ENCODE data around the gene CCDC57. TPM values are rescaled to one million over a fixed set of nuclear protein-coding genes. Genes with fewer than 3 reads are reported as not detected.

CCDC57 gene
- total and polyA plus RNA-seq, 9 of the 15 experiments (the other 6 are each of a cell fraction or from before 2014, with no cell fraction given) = 0.83 to 36.2 (median 13.6) TPM

GRCh38 chr17:82175951-82176350 is 36.7 kb downstream of the CCDC57 start:
- H3K4me2 ChIP-seq (ENCODE audit: insufficient read depth, low read length) = no peak overlapping the region
- no peak overlapping the region for H3K27ac ChIP-seq (ENCODE audit: extremely low read depth, low read depth, low read length)
- no peaks in the 10 kb centered on the region for H3K9me3 ChIP-seq (replicated peaks; ENCODE audit: control insufficient read depth, insufficient read depth, low read depth, low read length)
- no peaks in the 10 kb centered on the region for H3K79me2 ChIP-seq (ENCODE audit: control insufficient read depth, insufficient read depth, low read length)
- in situ Hi-C loops (cut with MboI) = no loop called here
- H3K9me1 ChIP-seq (ENCODE audit: control insufficient read depth, insufficient read depth, low read length) = peaks cover 3% of the 10 kb centered on the region
- ChIA-PET CTCF (ENCODE audit: low intra/inter-chr PET ratio) (no interaction called here), POLR2A (no interaction called here)
- intact Hi-C loops (cut with micrococcal nuclease) = no loop called here
- H3K27me3 ChIP-seq (ENCODE audit: control insufficient read depth in 2 of 2, insufficient read depth in 2 of 2, low read length in 2 of 2) = no peaks in the 10 kb centered on the region
- 77% methylated on average over 4 of the region's 4 CpGs for whole genome bisulfite sequencing (ENCODE audit: insufficient coverage, low coverage, missing lambda C conversion rate)
- BruUV-seq (replicated peaks) = no TSS peak
- no peaks in the 10 kb centered on the region for H4K20me1 ChIP-seq (replicated peaks; ENCODE audit: control insufficient read depth, insufficient read depth, low read length)
- FAIRE-seq = no peak
- no peak overlapping the region for H3K9ac ChIP-seq (ENCODE audit: insufficient read depth in 1 of 2, low read depth in 2 of 2, low read length in 2 of 2)
- peaks cover 44% of the 10 kb centered on the region; the same call in 2 of the 3 replicates for H3K36me3 ChIP-seq (ENCODE audit: control insufficient read depth, insufficient read depth, low read length)
- no peak for DNase-seq (ENCODE audit: extremely low read depth in 1 of 4, low spot score in 3 of 4)
- no peak overlapping the region for H2AFZ ChIP-seq (ENCODE audit: low read depth, low read length)
- H3K4me1 ChIP-seq (replicated peaks in 1 of 2; ENCODE audit: control insufficient read depth in 2 of 2, insufficient read depth in 2 of 2, low read length in 2 of 2) = peaks cover 7 to 19% of the 10 kb centered on the region in 2 experiments; a peak in 4 of 5 replicates
- no peak for TF ChIP-seq PHTF2 (CRISPR knock-in tag; IDR thresholded peaks at IDR 0.05)
- TF ChIP-seq ZNF282 (CRISPR knock-in tag; IDR thresholded peaks at IDR 0.05) = no peak
- no peak for TF ChIP-seq ESRRB (CRISPR knock-in tag; IDR thresholded peaks at IDR 0.05; ENCODE audit: borderline replicate concordance)
- no peak for TF ChIP-seq RBBP5 (IDR thresholded peaks at IDR 0.05; ENCODE audit: borderline replicate concordance, insufficient read depth, low read length, poor library complexity, severe bottlenecking)
- no peak for TF ChIP-seq BHLHE40 (IDR thresholded peaks at IDR 0.05; ENCODE audit: low read length)
- TF ChIP-seq GABPA (tag; conservative IDR thresholded peaks at IDR 0.05; ENCODE audit: low read depth) = no peak
- TF ChIP-seq RAD21 (CRISPR knock-in tag; conservative IDR thresholded peaks at IDR 0.05 in 1 of 2, IDR thresholded peaks at IDR 0.05 in 1 of 2) = no peak
- no peak for TF ChIP-seq KLF16 (IDR thresholded peaks at IDR 0.05)
- no peak for TF ChIP-seq EP400 (IDR thresholded peaks at IDR 0.05)
- no peak for TF ChIP-seq RCOR1 (IDR thresholded peaks at IDR 0.05; ENCODE audit: borderline replicate concordance in 1 of 2, low read depth in 2 of 2, low read length in 2 of 2)
- TF ChIP-seq CCNT2 (IDR thresholded peaks at IDR 0.05; ENCODE audit: borderline replicate concordance, extremely low read depth, insufficient read length, low read depth, low read length) = no peak
- no peak for TF ChIP-seq CEBPG (CRISPR knock-in tag; IDR thresholded peaks at IDR 0.05)
- no peak for TF ChIP-seq CEBPG (tag; conservative IDR thresholded peaks at IDR 0.05 in 1 of 2, IDR thresholded peaks at IDR 0.05 in 1 of 2)
- TF ChIP-seq, protein P1, sequence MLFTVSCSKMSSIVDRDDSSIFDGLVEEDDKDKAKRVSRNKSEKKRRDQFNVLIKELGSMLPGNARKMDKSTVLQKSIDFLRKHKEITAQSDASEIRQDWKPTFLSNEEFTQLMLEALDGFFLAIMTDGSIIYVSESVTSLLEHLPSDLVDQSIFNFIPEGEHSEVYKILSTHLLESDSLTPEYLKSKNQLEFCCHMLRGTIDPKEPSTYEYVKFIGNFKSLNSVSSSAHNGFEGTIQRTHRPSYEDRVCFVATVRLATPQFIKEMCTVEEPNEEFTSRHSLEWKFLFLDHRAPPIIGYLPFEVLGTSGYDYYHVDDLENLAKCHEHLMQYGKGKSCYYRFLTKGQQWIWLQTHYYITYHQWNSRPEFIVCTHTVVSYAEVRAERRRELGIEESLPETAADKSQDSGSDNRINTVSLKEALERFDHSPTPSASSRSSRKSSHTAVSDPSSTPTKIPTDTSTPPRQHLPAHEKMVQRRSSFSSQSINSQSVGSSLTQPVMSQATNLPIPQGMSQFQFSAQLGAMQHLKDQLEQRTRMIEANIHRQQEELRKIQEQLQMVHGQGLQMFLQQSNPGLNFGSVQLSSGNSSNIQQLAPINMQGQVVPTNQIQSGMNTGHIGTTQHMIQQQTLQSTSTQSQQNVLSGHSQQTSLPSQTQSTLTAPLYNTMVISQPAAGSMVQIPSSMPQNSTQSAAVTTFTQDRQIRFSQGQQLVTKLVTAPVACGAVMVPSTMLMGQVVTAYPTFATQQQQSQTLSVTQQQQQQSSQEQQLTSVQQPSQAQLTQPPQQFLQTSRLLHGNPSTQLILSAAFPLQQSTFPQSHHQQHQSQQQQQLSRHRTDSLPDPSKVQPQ (CRISPR knock-in tag; IDR thresholded peaks at IDR 0.05; ENCODE audit: borderline replicate concordance) = no peak
- H3K4me3 ChIP-seq = no peak overlapping the region
- no peak for ATAC-seq
